HG03439 (cell line): ENCODE data around the gene NSUN5.
"Not testable (repeated sequence)": the region's sequence is repeated elsewhere in the genome, so short reads cannot be mapped to it uniquely, and the experiment has no call there.

Experiments
- ATAC-seq: cut with Tn5 transposase; IDR thresholded peaks from one replicate; pipeline ENCODE4 v1.9.1; 2021; ENCODE audit warnings: mild to moderate bottlenecking, moderate library complexity; ENCODE audit not compliant: unreplicated experiment

NSUN5 gene

DNA sequence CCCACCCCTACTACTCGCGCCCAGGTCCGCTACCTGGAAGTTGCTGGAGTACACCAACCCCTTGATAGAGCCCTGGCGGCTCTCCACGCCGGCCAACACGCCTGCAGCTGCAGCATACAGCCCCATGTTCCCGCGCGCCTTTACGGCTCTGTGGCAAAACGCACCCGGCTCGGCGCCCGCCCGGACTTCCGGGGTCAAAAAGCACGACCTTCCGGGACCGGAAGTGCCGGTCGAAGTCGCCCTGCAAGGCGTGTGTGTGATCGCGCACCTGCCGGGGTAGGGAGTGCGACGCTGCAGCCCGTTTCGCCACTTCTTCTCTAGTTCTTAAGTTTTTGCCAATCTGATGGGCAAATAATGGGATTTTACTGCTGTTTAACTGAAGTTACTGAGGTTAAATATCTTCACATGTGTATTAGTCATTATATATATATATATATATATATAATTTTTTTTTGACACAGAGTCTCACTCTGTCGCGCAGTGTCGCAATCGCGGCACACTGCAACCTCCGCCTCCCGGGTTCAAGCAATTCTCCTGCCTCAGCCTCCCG, at the start of gene NSUN5:
NSUN5 (minus strand) TSS at position 162 of the 550 bp plus-strand sequence; CDS start at position 126, 36 bp downstream.
- peak; percentile 81 for ATAC-seq

DNA sequence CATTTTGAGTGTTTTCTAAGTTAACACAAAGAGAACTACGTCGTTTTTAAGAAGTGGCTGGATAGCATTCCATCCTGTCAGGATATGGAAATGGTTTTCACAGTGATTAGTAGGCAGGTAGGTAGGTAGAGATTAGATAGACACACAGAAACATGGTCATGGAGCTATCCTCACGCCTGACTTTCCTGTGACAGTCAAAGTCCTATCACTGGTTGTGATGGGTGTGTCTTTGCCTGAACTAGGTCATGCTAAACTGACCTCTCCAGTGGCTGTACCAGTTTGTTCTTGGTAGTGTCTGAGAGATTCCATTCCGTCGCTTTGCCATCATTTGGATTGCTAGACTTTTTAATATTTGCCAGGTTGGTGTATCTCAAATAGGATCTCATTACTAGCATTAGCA, 47.5 kb upstream of the NSUN5 start:
- ATAC-seq, result no peak

GRCh38 chr7:73354821-73355220, 46.2 kb upstream of the NSUN5 start:
- no peak for ATAC-seq

DNA sequence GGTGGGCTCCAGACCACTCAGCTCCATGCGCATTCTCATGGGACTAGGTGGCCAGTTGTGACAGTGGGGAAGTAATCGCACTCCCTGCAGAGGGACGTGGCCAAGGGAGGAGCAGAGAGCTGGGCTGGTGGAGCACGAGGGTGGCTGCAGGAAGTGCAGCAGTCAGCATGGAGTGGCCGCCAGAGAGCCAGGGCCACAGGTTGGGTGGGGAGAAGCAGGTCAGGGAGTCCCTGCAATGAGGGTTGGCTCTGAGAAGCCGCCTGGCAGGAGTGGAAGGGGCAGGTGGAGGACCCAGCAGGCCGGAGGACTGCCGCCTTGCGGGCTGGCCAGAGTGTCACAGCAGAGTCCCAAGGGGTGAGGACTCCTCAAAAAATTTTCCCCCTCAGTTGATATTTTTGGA, 45.6 kb upstream of the NSUN5 start:
- no peak for ATAC-seq

DNA sequence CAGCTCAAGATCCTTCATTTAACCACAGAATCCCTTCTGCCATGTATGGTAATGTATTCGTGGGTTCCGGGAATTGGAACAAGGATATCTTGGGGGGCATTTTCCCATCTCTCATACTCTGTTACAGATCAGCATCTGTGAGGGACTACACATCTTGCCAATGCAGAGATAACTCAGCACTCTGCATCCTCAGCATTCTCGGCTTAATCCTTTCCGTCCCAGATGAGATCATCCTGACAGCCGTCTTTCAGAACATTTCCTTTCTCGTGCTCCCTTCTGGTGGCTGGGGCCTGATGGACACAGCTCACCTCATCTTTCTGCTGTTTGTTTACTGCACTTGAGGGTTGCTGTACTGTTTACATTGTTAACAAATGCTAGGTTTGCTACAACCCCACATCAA, 44.6 kb upstream of the NSUN5 start:
- ATAC-seq, result no peak

- no peak for ATAC-seq
Observed at GRCh38 chr7:73352784-73353183, 44.2 kb upstream of the NSUN5 start.

DNA sequence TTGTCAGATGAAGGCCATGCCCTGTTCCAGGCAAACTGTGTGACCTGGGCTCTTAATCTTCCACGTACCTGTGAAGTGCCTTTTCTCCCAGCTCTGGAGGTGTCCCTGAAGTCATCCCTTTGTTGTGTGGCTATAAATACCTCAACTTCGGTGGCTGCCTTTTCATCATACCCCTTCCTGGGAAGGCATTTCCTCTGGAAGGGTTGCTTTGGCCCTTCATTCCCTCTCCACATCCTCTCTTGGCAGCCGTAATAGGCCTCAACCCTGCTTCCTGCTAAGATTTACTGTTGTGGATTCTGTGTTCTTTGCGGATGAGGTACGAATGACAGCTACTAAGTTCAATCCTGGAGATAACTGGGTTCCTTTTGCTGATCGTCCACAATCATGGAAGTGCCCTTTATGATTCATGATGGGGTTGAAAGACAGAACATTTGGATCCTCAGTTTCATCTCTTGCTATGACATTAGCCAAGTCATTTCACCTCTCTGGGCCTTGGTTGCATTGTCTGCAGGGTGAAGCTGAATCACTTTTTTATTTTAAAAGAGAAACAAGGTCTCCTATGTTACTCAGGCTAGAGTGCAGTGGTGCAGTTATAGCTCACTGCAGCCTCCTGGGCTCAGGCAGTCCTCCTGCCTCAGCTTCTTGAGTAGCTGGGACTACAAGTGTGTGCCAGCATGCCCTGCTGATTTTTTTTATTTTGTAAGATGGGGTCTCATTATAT, 43.0 kb upstream of the NSUN5 start:
- ATAC-seq, result no peak

DNA sequence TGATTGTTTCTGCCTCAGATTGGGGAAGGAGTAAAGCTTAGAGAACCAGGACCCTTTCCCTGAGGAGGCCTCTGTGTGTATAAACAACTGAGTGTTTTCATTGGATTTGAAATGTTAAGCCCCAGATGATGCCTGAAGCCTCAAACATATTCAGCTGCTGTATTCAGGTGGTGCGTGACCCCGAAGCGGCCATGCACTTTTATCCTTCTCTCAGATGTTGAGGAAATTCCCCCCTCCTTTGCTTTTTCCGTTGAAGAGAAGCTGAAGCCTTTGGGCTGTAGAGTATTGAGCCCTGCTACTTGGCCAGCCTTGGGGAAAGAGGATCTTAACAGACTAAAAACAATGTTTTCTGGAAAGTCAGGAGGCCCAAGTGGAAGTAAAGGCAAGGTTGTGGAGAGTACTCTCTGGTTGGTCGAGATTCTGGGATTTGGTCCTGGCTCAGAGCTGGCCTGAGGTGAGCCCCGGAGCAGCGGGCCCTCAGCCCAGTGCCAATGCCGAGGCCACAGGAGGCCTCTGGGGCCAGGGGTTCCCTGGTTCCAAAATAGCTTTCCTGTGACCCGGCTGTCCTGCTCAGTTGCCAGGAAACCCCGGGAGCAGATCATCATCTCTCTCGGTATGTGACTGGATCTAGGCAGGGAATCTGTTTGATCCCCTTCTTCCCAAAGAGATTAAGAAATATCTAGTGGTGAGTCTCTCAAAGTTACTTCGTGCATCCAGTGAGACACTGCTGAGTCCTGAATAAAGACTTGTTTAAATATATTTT, 41.9 kb upstream of the NSUN5 start:
- ATAC-seq, result no peak

DNA sequence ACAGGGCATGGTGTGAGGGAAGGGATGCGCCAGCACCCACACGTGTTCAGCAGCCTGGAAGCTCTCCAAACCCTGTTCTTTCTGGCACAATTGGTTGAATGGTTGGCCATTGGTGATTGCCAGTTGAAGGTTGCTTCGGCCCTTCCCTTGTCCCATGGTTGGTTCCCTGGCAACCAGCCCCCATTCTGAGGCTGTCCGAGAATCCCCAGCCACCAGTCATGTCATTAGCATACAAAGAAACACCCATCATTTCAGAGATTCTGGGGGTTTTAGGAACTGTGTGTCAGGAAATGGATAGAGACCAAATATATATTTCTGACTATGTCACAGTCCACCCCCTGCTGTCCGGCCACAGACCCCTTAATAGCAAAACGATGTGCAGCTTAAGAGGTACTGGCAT, 41.1 kb upstream of the NSUN5 start:
- ATAC-seq, result no peak

DNA sequence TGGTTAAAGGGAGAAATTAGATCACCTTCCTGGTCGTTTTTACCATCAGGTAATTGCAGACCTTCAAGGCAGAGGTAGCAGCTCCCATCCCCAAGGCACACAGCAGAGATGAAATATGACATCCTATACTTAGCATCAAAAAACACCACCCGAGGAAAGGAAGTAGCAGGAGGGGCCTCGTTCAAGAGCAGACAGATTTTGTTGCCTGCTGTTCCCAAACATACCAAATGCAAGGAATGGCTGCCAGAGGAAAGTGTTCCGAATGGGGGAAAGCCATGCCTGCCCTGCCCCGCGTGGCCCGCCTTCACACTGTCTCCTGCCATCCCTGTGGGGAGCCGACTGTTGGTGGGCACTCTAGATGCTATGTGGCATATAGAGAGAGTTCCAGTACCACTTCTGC, 37.3 kb upstream of the NSUN5 start:
- ATAC-seq, result no peak

DNA sequence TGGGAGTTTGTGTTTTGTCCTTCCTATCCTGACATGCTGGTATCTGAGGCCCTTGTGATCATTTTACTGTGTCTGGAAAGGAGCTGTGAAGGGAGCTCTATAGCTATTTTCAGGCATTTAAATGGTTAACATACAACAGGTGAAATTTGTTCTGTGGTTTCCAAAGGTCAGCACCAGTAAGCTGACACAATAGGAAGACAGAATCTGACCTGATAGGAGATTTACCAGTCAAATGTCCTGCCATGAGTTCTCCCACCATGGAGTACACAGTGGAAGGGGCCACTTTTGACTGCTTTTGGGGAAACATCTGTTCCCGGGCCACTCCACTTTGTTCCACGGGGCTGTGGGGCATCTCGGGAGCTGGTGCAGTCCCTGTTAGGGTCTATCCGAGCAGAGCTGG, 36.9 kb upstream of the NSUN5 start:
- ATAC-seq, result no peak

DNA sequence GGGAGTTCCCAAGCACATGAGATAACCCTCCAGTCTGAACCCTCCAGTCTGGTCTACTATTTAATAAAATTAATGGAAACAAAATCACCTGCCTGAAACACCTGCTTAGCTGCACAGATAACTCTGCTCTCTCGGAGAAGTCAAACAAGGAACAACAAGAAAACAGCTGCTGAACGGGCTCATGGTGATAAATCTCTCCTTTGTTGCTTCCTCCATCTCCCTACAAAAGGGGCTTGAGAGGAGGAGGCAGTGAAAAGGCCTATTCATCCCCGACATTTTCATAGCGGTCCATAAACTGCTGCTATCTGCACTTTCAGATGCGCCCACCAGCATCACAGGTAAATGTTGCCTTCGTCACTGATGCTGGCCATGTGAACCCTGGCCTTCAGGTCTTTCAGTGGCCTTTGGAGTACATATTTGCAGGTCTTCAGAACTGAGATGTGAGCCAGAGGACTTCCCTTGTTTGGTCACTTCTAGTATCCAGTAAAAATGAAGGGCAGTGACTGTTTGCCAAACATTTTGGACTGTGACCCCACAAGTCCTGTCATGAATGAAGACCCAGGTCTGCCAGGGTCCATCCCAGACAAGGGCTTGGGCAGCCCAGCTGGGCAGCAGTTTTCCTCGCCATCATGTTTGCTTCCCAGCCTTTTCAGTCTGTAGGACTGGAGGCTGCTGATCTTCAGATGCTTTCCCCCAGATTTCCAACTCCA, 35.2 kb upstream of the NSUN5 start:
- no peak for ATAC-seq

DNA sequence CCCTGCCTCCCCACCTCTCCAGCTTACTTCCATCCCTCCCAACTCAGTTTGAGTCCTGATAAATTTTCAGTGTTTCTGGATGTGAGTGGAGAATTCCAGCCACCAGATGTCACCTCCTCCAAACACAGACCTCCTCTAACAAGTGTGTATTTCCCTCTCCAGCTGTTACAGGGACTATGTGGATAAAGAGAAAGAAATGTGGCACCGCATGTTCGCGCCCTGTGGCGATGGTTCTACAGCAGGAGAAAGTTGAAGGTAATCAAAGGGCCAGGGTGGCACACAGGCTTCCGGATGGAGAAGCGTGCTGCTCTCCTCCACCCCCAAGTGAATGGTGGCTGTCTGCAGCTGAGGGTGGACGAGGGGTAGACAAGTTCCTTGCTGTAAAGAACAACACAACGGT, 34.0 kb upstream of the NSUN5 start:
- no peak for ATAC-seq

GRCh38 chr7:73341877-73342276, 33.3 kb upstream of the NSUN5 start:
- no peak for ATAC-seq

GRCh38 chr7:73340514-73340913, 31.9 kb upstream of the NSUN5 start:
- ATAC-seq, result no peak

- no peak for ATAC-seq
Observed at GRCh38 chr7:73338321-73338720, 29.7 kb upstream of the NSUN5 start.

DNA sequence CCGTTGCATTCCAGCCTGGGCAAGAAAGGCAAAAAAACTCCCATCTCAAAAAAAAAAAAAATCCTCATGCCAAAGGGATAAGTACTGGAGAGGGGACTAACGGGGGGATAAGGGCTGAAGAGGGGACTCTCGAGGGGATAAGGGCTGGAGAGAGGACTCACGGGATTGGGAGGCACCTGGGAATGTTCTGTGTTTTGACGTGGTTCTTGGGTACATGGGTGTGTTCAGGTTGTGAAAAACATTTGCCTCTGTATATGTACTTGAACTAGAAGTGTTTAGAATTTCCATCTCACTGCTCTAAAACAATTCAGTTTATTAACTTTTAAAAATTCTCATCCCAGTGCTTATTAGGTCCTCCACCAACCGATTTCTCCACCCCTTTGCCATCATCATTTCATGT, 23.8 kb upstream of the NSUN5 start:
- ATAC-seq, result no peak

DNA sequence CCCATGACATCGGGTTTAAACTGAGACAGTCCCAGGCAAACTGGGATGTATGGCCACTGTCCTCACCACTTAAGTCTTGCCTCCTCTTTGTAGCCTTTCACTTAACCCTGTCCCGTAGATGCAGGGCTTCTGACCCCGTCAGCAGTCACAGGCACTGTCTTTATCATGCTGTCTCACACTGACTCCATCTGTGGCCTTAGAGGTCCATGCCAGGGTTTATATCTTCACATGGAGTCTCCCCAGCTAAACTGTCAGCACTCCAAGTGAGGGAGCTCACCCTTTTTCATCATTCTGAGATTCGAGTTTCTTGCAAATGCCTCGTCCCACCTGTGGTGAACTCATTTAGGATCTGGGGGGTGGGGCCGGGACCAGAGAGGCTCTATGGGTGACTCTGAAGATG, 22.1 kb upstream of the NSUN5 start:
- no peak for ATAC-seq

- no peak for ATAC-seq
Observed at GRCh38 chr7:73329861-73330581, 21.4 kb upstream of the NSUN5 start.

DNA sequence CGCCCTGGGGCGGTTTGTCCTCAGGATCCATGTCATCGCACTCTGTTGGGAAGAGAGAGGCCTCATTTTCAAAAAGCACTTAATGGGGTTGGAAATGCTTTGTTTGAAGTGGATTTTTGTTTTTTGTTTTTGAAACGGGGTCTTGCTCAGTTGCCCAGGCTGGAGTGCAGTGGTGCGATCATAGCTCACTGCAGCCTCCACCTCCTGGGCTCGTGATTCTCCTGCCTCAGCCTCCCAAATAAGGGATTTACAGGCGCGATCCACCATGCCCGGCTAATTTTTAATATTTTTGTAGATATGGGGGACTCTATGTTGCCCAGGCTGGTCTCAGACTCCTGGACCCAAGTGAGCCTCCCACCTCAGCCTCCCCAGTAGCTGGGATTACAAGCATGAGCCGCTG, 20.1 kb upstream of the NSUN5 start:
- ATAC-seq, result no peak

DNA sequence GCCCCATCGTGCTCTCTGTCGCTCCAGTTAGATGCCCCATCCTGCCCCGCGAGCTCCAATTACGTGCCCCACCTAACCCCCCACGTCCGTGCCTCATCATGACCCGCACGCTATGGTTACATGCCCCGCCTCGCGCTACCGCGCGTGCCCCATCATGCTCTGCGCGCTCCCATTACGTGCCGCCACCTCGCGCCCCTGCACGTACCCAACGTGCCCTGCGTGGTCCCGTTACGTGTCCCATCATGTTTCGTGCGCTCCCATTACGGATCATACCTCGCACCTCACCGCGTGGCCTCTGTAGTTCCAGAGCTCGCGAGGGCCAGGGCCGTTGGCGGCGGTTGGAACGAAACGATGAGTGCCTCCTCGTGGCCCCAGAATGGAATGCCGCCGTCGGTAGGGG, 19.3 kb upstream of the NSUN5 start, which contains the start of the genes FKBP6 and TRIM50:
FKBP6 (plus strand) TSS at position 240 of the 400 bp plus-strand sequence. CDS start 268 bp downstream, outside the sequence.
TRIM50 (minus strand) TSS at position 161 of the 400 bp plus-strand sequence. CDS start 3,295 bp downstream, outside the sequence.
- not testable (repeated sequence) for ATAC-seq
